Measurements from ENCODE around the gene ORM2.
A peak's percentile ranks its signal among the peaks of the same experiment; 100 is the strongest.

Gene ORM2

DNA sequence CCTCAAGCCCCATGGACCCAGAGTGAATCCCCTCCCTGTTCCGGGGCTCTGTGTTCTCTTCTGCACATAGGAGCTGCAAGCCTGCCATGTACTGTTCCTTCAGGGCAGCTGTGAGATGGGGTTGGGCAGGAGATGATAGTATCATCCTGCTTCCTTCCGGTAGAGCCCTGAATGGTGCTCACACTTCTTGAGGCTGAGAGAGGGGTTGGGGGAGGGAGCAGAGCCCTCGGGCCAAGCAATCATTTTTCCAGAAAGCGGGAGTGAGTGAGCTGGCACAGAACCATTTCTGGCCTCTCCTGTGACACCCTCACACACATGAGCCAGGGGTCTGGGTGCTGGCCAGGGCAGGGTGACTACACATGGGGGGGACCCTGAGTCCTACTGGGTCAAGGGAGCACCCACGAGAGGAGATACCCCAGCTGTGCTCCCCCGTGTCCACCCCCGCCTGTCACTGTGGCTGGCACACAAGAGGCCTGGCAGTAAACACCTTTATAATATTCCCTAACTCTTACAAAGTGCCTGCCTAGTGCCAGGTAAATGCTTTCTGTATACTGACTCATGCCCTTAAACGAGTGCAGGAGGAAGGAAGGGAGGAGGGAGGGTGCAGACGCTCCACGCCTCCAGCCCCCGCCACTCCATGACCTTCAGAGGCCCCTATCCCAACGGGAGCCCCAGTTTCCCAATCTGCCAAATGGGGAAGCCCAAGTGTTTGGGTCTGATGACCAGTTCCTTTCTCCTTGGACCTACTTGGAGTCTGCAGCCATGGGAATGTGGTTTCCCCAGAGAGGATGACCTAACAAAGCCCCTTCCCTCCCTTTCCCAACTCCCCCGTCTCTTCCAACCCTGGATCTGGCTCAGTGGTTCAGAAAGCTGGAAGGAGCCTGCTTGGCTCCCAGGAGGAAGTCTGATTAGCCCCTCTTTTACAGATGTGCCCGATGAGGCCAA, 42.6 kb downstream of the ORM2 start:
- DNase-seq (ENCODE audit: low read depth): no peak
- TF ChIP-seq, protein P1, sequence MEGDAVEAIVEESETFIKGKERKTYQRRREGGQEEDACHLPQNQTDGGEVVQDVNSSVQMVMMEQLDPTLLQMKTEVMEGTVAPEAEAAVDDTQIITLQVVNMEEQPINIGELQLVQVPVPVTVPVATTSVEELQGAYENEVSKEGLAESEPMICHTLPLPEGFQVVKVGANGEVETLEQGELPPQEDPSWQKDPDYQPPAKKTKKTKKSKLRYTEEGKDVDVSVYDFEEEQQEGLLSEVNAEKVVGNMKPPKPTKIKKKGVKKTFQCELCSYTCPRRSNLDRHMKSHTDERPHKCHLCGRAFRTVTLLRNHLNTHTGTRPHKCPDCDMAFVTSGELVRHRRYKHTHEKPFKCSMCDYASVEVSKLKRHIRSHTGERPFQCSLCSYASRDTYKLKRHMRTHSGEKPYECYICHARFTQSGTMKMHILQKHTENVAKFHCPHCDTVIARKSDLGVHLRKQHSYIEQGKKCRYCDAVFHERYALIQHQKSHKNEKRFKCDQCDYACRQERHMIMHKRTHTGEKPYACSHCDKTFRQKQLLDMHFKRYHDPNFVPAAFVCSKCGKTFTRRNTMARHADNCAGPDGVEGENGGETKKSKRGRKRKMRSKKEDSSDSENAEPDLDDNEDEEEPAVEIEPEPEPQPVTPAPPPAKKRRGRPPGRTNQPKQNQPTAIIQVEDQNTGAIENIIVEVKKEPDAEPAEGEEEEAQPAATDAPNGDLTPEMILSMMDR (IDR thresholded peaks at IDR 0.05; ENCODE audit: low read depth, low read length, missing control alignments): no peak
- H3K4me3 ChIP-seq (ENCODE audit: low read depth, low read length): peak overlapping the region; percentile 2; the same call in 1 of the 2 replicates

DNA sequence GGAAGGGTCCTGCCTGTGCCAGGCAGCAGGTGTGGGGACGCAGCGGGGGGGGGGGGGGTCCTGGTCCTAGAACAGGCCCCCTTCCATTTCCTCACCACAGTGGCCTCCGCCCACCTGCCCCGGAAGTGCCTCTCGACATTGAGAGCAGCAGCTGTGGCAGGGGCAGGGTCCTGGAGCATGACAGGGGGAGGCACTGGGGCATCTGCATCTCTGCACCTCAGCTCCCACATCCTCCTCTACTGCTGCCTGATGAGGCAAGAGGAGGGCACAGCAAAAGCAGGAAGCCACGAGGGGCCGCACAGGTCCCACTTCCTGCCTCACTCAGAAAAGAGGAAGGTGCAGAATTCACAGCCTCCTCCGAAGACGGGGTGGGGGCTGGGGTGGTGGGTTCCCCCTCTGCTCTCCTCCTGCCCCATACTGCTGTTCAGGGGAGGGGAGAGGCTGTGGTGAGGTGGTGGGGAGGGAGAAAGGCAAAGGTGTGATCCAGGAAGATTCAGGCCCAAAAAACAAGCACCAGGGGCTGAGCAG, 43.3 kb downstream of the ORM2 start:
- DNase-seq (ENCODE audit: low read depth): peak; percentile 90
- TF ChIP-seq, protein P1 (IDR thresholded peaks at IDR 0.05; ENCODE audit: low read depth, low read length, missing control alignments): no peak
- no peak overlapping the region; the same call in 1 of the 2 replicates for H3K4me3 ChIP-seq (ENCODE audit: low read depth, low read length)

DNA sequence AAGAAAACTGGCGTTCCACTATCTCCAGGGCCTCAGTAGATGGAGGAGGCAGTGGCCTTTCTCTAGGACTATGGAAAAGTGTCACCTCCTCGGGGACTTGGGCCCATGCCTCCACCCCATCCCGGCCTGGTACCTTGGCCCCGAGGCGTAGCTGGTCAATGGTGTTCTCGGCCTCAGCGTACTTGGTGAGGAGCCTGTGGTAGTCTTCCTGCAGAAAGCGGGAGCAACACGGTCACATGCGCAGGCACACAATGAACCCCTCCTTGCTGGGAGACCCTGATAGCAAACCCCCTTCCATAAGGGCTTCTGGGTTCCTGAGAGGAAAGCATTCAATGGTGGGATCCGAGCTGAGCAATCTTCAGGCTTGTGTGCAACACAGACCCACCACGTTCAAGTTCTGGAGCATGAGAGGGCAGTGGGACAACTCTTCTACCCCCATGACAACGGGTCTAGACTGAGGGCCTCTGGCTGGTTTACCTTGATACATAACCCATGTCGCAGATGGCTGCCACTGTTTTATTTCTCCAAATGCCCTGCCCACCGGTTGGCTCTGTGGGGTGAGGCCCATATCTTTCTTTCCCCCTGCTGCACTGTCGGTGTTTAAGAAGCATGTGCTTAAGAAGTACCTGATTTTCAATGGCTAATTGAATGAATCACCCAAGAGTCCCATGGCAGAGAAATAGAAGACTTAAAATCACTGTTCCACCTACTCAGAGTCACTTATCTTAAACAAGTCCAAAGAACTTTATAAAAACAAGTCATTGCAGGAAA, 44.5 kb downstream of the ORM2 start:
- TF ChIP-seq, protein P1 (IDR thresholded peaks at IDR 0.05; ENCODE audit: low read depth, low read length, missing control alignments): no peak
- H3K4me3 ChIP-seq (ENCODE audit: low read depth, low read length): no peak overlapping the region

DNA sequence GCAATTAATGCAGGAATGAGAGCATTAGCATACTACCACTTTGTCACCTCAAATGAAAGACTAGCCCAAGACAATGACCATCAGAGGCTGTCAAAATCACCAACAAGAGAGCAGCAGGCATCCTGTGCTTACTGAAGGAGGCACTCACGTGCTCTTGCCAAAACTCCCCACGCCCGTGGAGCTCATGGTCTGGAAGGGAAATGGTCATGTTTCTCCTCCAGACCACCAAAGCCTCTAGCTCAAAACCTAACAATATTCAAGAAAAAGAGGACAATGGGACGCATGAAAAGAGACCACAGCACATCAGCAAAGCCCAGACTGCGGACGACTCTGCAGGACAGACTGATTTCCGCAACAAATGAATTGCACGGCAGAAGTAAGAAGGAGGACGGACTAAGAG, 45.3 kb downstream of the ORM2 start:
- H3K4me3 ChIP-seq (ENCODE audit: low read depth, low read length): no peak overlapping the region
- TF ChIP-seq, protein P1 (IDR thresholded peaks at IDR 0.05; ENCODE audit: low read depth, low read length, missing control alignments): no peak
- no peak for DNase-seq (ENCODE audit: low read depth)

More for the DNA sequence above, 44.5 kb downstream of the ORM2 start:
- DNase-seq (ENCODE audit: low read depth): no peak

DNA sequence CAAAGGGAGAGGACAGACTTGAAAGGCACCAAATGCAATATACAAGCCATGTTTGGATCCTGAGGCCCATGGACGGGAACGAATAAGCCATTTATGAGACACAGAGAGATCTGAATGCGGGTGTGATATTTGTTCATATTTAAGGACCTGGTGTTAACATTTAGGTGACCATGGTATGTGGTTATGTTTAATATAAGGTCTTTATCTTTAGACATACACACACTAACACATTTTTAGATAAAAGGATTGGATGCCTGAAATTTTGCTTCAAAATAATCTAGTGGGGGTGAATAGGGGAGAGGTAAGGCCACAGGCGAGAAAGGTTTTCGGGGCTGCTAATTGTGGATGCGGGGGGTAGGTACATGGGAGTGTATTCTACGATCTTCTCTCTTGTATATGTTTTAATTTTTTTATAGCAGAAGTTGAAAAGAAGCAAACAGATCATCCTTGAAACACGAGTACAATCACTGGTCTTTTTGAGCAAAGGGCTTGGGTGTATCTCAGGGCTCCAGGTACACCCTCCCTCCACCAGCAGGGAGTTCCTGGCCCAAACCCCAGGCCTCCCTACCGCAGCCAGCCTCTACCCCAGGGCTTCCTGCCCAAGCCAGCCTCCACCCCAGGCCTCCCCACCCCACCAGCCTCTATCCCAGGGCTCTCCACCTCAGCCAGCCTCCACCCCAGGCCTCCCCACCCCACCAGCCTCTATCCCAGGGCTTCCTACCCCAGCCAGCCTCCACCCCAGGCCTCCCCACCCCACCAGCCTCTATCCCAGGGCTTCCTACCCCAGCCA, 45.9 kb downstream of the ORM2 start:
- TF ChIP-seq, protein P1 (IDR thresholded peaks at IDR 0.05; ENCODE audit: low read depth, low read length, missing control alignments): no peak
- H3K4me3 ChIP-seq (ENCODE audit: low read depth, low read length): no peak overlapping the region
- DNase-seq (ENCODE audit: low read depth): no peak

Measured in GM12864 (cell line).